Measurements from ENCODE around the gene C4A. TPM values are rescaled to one million over a fixed set of nuclear protein-coding genes. Genes with fewer than 3 reads are reported as not detected.
"Not testable (repeated sequence)": the region's sequence is repeated elsewhere in the genome, so short reads cannot be mapped to it uniquely, and the experiment has no call there.

Gene C4A
- total and polyA plus RNA-seq, 2 of the 13 experiments (the other 11 are each of a cell fraction or from before 2014, with no cell fraction given) = 165 to 478 TPM

DNA sequence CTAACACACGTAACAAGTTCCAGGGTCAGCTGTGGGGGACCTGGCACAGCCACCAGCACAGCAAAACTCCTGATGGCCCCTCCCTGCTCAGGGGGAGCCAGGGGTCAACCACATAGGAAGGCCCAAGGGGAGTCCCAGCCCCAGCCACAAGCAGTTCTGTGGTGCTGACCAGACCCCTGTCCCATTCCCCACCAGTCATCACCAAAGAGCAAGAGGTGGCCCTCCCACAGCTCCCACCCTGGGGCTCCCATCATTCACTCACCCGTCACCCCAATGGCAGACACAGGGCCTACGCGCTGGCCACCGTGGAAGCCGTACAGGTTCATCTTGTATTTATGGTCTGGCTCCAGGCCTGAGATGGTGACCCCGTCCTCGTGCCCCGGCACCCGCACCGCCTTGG is 67.9 kb downstream of the C4A start:
- in situ Hi-C loops (cut with HindIII; ENCODE audit: extremely low pct_ligation_motif_present, low pct_unique_long_range_greater_than_20kb); intact Hi-C loops (cut with micrococcal nuclease; ENCODE audit: unreplicated experiment): not testable (repeated sequence)

DNA sequence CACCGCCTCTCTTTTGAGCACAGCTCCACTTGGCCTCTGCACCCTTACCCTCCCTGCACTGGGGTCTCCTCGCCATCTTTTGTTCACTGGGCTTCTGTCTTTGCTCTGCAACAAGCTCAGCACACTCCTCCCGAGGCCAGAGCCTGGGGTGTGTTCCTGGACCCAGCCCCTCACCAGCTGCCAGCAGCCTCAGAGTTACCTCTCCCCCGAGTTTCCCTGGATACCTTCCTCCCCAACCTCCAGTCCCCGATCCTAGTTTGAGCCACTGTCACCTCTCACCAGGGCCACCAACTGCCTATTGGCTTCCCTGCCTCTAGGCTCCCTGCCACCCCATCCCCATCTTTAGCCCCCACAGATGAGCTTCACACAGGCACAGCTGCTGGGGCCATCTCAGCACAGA is 68.7 kb downstream of the C4A start:
- BruUV-seq (replicated peaks) = no TSS peak
- in situ Hi-C loops (cut with HindIII; ENCODE audit: extremely low pct_ligation_motif_present, low pct_unique_long_range_greater_than_20kb) = no loop called here
- WGBS (ENCODE audit: low lambda C conversion rate) = 21% methylated on average over 5 of the region's 5 CpGs

More for the DNA sequence above, 67.9 kb downstream of the C4A start:
- POLR2A ChIA-PET; H3K27ac ChIP-seq (ENCODE audit: extremely low read length, insufficient read depth, low read length); BruUV-seq (replicated peaks); H3K79me2 ChIP-seq (ENCODE audit: insufficient read depth, low read length); H2AFZ ChIP-seq (ENCODE audit: low read length); H3K4me2 ChIP-seq (ENCODE audit: low read depth, low read length); H3K36me3 ChIP-seq (replicated peaks in 1 of 2; ENCODE audit: control insufficient read depth in 1 of 2, insufficient read depth in 2 of 2, low read length in 2 of 2); H3K9me3 ChIP-seq (ENCODE audit: low read length); H4K20me1 ChIP-seq (ENCODE audit: insufficient read depth, low read length); FAIRE-seq; CTCF ChIA-PET (ENCODE audit: low intra/inter-chr PET ratio, low total read pairs); DNase-seq (ENCODE audit: low spot score); ATAC-seq; H3K9ac ChIP-seq (ENCODE audit: insufficient read depth, low read depth, low read length); H3K4me3 ChIP-seq (replicated peaks in 1 of 3; ENCODE audit: insufficient read depth in 1 of 3, low read depth in 2 of 3, low read length in 3 of 3): not testable (repeated sequence)
- 89% methylated on average over 11 of the region's 11 CpGs for WGBS (ENCODE audit: low lambda C conversion rate)
- H3K4me1 ChIP-seq (ENCODE audit: insufficient read depth, low read length) = peaks cover 32% of the 10 kb centered on the region
- H3K27me3 ChIP-seq (ENCODE audit: control insufficient read depth in 1 of 2, insufficient read depth in 2 of 2, low read length in 2 of 2) = peaks cover 19 to 40% of the 10 kb centered on the region in 2 experiments; a peak in 4 of 5 replicates

More for the DNA sequence above, 68.7 kb downstream of the C4A start:
- TF ChIP-seq HOXA5 (CRISPR knock-in tag; IDR thresholded peaks at IDR 0.05) = no peak
- TF ChIP-seq ZNF773 (CRISPR knock-in tag; IDR thresholded peaks at IDR 0.05; ENCODE audit: borderline replicate concordance) = no peak
- TF ChIP-seq NBN (conservative IDR thresholded peaks at IDR 0.05) = no peak
- TF ChIP-seq PHB2 (IDR thresholded peaks at IDR 0.05; ENCODE audit: partially characterized antibody) = no peak
- TF ChIP-seq ZSCAN29 (CRISPR knock-in tag; conservative IDR thresholded peaks at IDR 0.05) = no peak
- no peak for TF ChIP-seq ZNF766 (CRISPR knock-in tag; IDR thresholded peaks at IDR 0.05; ENCODE audit: borderline replicate concordance)
- TF ChIP-seq MYNN (CRISPR knock-in tag; IDR thresholded peaks at IDR 0.05; ENCODE audit: low read depth) = no peak
- TF ChIP-seq, protein P1, sequence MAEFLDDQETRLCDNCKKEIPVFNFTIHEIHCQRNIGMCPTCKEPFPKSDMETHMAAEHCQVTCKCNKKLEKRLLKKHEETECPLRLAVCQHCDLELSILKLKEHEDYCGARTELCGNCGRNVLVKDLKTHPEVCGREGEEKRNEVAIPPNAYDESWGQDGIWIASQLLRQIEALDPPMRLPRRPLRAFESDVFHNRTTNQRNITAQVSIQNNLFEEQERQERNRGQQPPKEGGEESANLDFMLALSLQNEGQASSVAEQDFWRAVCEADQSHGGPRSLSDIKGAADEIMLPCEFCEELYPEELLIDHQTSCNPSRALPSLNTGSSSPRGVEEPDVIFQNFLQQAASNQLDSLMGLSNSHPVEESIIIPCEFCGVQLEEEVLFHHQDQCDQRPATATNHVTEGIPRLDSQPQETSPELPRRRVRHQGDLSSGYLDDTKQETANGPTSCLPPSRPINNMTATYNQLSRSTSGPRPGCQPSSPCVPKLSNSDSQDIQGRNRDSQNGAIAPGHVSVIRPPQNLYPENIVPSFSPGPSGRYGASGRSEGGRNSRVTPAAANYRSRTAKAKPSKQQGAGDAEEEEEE (CRISPR knock-in tag; IDR thresholded peaks at IDR 0.05; ENCODE audit: borderline replicate concordance) = no peak
- no peak overlapping the region for H3K9ac ChIP-seq (ENCODE audit: insufficient read depth, low read depth, low read length)
- H3K79me2 ChIP-seq (ENCODE audit: insufficient read depth, low read length) = no peaks in the 10 kb centered on the region
- no peak overlapping the region for H3K4me2 ChIP-seq (ENCODE audit: low read depth, low read length)
- H3K9me3 ChIP-seq (ENCODE audit: low read length) = no peaks in the 10 kb centered on the region
- intact Hi-C loops (cut with micrococcal nuclease; ENCODE audit: unreplicated experiment) = no loop called here
- no peaks in the 10 kb centered on the region for H3K36me3 ChIP-seq (replicated peaks in 1 of 2; ENCODE audit: control insufficient read depth in 1 of 2, insufficient read depth in 2 of 2, low read length in 2 of 2)
- no peak overlapping the region for H3K27ac ChIP-seq (ENCODE audit: extremely low read length, insufficient read depth, low read length)
- no peak for FAIRE-seq
- no peak for ATAC-seq
- H3K27me3 ChIP-seq (ENCODE audit: control insufficient read depth in 1 of 2, insufficient read depth in 2 of 2, low read length in 2 of 2) = peaks cover 21 to 48% of the 10 kb centered on the region in 2 experiments; a peak in 4 of 5 replicates
- H4K20me1 ChIP-seq (ENCODE audit: insufficient read depth, low read length) = no peaks in the 10 kb centered on the region
- no peak for DNase-seq (ENCODE audit: low spot score)
- no peak overlapping the region for H3K4me3 ChIP-seq (replicated peaks in 1 of 3; ENCODE audit: insufficient read depth in 1 of 3, low read depth in 2 of 3, low read length in 3 of 3)
- ChIA-PET CTCF (ENCODE audit: low intra/inter-chr PET ratio, low total read pairs) (no interaction called here), POLR2A (no interaction called here)
- H3K4me1 ChIP-seq (ENCODE audit: insufficient read depth, low read length) = peaks cover 32% of the 10 kb centered on the region
- no peak overlapping the region for H2AFZ ChIP-seq (ENCODE audit: low read length)

MicroRNA genes within 50 kb of the gene (microRNA counts, 767-probe panel; counts per million panel counts)
- microRNA hsa-miR-1236 = not detected

Small RNA genes within 50 kb of the gene (microRNA-seq; reads per million reads assigned to microRNA genes)
- gene MIR1236 = 1.2 reads per million

Small RNA genes within 50 kb of the gene (small RNA-seq; reads per million reads assigned to genes)
- 0 reads per million in 3 experiments for gene AL645922.1 (ENCODE audit: insufficient read depth in 2 of 3, insufficient read length in 3 of 3, low read depth in 2 of 3, low replicate concordance in 1 of 3)

Other genes starting within 250 kb of the C4A start
Only the 30 nearest of the 32 such genes appear.
- 0.56 and 2.5 TPM in 2 replicates for gene SAPCD1, start 219.4 kb upstream of the C4A start, total RNA-seq (2016; rRNA removed; fragmentation: Illumina TruSeq; extraction: Trizol)
- 3.9 and 5.3 TPM in 2 replicates for gene SAPCD1, start 219.4 kb upstream of the C4A start, polyA plus RNA-seq (2011; rRNA removed)
- gene VWA7, start 204.7 kb upstream of the C4A start, total RNA-seq (2016; rRNA removed; fragmentation: Illumina TruSeq; extraction: Trizol) = 0.79 and 0.86 TPM in 2 replicates
- 3.3 and 4.4 TPM in 2 replicates for gene VWA7, start 204.7 kb upstream of the C4A start, polyA plus RNA-seq (2011; rRNA removed)
- 56.1 and 59.2 TPM in 2 replicates for gene VARS1, start 186.3 kb upstream of the C4A start, total RNA-seq (2016; rRNA removed; fragmentation: Illumina TruSeq; extraction: Trizol)
- 14.7 and 19.9 TPM in 2 replicates for gene VARS1, start 186.3 kb upstream of the C4A start, polyA plus RNA-seq (2011; rRNA removed)
- 90.5 and 93.7 TPM in 2 replicates for gene LSM2, start 175.1 kb upstream of the C4A start, total RNA-seq (2016; rRNA removed; fragmentation: Illumina TruSeq; extraction: Trizol)
- 64.7 and 69.4 TPM in 2 replicates for gene LSM2, start 175.1 kb upstream of the C4A start, polyA plus RNA-seq (2011; rRNA removed)
- 0.55 and 0.94 TPM in 2 replicates for gene HSPA1L, start 166.8 kb upstream of the C4A start, total RNA-seq (2016; rRNA removed; fragmentation: Illumina TruSeq; extraction: Trizol)
- 0.78 and 1.0 TPM in 2 replicates for gene HSPA1L, start 166.8 kb upstream of the C4A start, polyA plus RNA-seq (2011; rRNA removed)
- gene HSPA1A, start 166.5 kb upstream of the C4A start, total RNA-seq (2016; rRNA removed; fragmentation: Illumina TruSeq; extraction: Trizol) = 83.5 and 85.0 TPM in 2 replicates
- 44.5 and 80.9 TPM in 2 replicates for gene HSPA1A, start 166.5 kb upstream of the C4A start, polyA plus RNA-seq (2011; rRNA removed)
- 186 and 189 TPM in 2 replicates for gene HSPA1B, start 154.3 kb upstream of the C4A start, total RNA-seq (2016; rRNA removed; fragmentation: Illumina TruSeq; extraction: Trizol)
- 26.0 and 57.2 TPM in 2 replicates for gene HSPA1B, start 154.3 kb upstream of the C4A start, polyA plus RNA-seq (2011; rRNA removed)
- gene NEU1, start 119.2 kb upstream of the C4A start, total RNA-seq (2016; rRNA removed; fragmentation: Illumina TruSeq; extraction: Trizol) = 139 and 297 TPM in 2 replicates
- 202 and 215 TPM in 2 replicates for gene NEU1, start 119.2 kb upstream of the C4A start, polyA plus RNA-seq (2011; rRNA removed)
- gene SLC44A4, start 103.1 kb upstream of the C4A start, total RNA-seq (2016; rRNA removed; fragmentation: Illumina TruSeq; extraction: Trizol) = 5.6 and 5.9 TPM in 2 replicates
- 3.5 and 3.6 TPM in 2 replicates for gene SLC44A4, start 103.1 kb upstream of the C4A start, polyA plus RNA-seq (2011; rRNA removed)
- 43.5 and 69.2 TPM in 2 replicates for gene EHMT2, start 84.4 kb upstream of the C4A start, total RNA-seq (2016; rRNA removed; fragmentation: Illumina TruSeq; extraction: Trizol)
- gene EHMT2, start 84.4 kb upstream of the C4A start, polyA plus RNA-seq (2011; rRNA removed) = 51.2 and 55.2 TPM in 2 replicates
- gene ZBTB12, start 80.0 kb upstream of the C4A start, total RNA-seq (2016; rRNA removed; fragmentation: Illumina TruSeq; extraction: Trizol) = 6.0 and 6.8 TPM in 2 replicates
- gene ZBTB12, start 80.0 kb upstream of the C4A start, polyA plus RNA-seq (2011; rRNA removed) = 4.8 and 7.3 TPM in 2 replicates
- gene C2, start 54.3 kb upstream of the C4A start, total RNA-seq (2016; rRNA removed; fragmentation: Illumina TruSeq; extraction: Trizol) = 70.9 and 165 TPM in 2 replicates
- 307 and 450 TPM in 2 replicates for gene C2, start 54.3 kb upstream of the C4A start, polyA plus RNA-seq (2011; rRNA removed)
- 71.1 and 171 TPM in 2 replicates for gene CFB, start 36.0 kb upstream of the C4A start, total RNA-seq (2016; rRNA removed; fragmentation: Illumina TruSeq; extraction: Trizol)
- 513 and 772 TPM in 2 replicates for gene CFB, start 36.0 kb upstream of the C4A start, polyA plus RNA-seq (2011; rRNA removed)
- gene NELFE, start 23.1 kb upstream of the C4A start, total RNA-seq (2016; rRNA removed; fragmentation: Illumina TruSeq; extraction: Trizol) = 69.8 and 80.4 TPM in 2 replicates
- 51.3 and 57.3 TPM in 2 replicates for gene NELFE, start 23.1 kb upstream of the C4A start, polyA plus RNA-seq (2011; rRNA removed)
- 59.7 and 67.1 TPM in 2 replicates for gene SKIC2, start 22.9 kb upstream of the C4A start, total RNA-seq (2016; rRNA removed; fragmentation: Illumina TruSeq; extraction: Trizol)
- gene SKIC2, start 22.9 kb upstream of the C4A start, polyA plus RNA-seq (2011; rRNA removed) = 68.4 and 76.1 TPM in 2 replicates
- gene DXO, start 9.9 kb upstream of the C4A start, total RNA-seq (2016; rRNA removed; fragmentation: Illumina TruSeq; extraction: Trizol) = 10.8 and 18.6 TPM in 2 replicates
- gene DXO, start 9.9 kb upstream of the C4A start, polyA plus RNA-seq (2011; rRNA removed) = 26.2 and 28.9 TPM in 2 replicates
- gene C4B, start 32.7 kb downstream of the C4A start, total RNA-seq (2016; rRNA removed; fragmentation: Illumina TruSeq; extraction: Trizol) = 67.2 and 167 TPM in 2 replicates
- 538 and 944 TPM in 2 replicates for gene C4B, start 32.7 kb downstream of the C4A start, polyA plus RNA-seq (2011; rRNA removed)
- 0.29 and 1.5 TPM in 2 replicates for gene CYP21A2, start 56.4 kb downstream of the C4A start, total RNA-seq (2016; rRNA removed; fragmentation: Illumina TruSeq; extraction: Trizol)
- gene CYP21A2, start 56.4 kb downstream of the C4A start, polyA plus RNA-seq (2011; rRNA removed) = 6.3 and 8.6 TPM in 2 replicates
- 0.74 and 1.6 TPM in 2 replicates for gene TNXB, start 127.3 kb downstream of the C4A start, total RNA-seq (2016; rRNA removed; fragmentation: Illumina TruSeq; extraction: Trizol)
- 2.7 and 2.9 TPM in 2 replicates for gene TNXB, start 127.3 kb downstream of the C4A start, polyA plus RNA-seq (2011; rRNA removed)
- 7.5 and 18.1 TPM in 2 replicates for gene ATF6B, start 146.2 kb downstream of the C4A start, total RNA-seq (2016; rRNA removed; fragmentation: Illumina TruSeq; extraction: Trizol)
- 44.0 and 45.8 TPM in 2 replicates for gene ATF6B, start 146.2 kb downstream of the C4A start, polyA plus RNA-seq (2011; rRNA removed)
- 10.0 and 11.0 TPM in 2 replicates for gene FKBPL, start 148.2 kb downstream of the C4A start, total RNA-seq (2016; rRNA removed; fragmentation: Illumina TruSeq; extraction: Trizol)
- 2.9 and 3.0 TPM in 2 replicates for gene FKBPL, start 148.2 kb downstream of the C4A start, polyA plus RNA-seq (2011; rRNA removed)
- gene PRRT1, start 169.9 kb downstream of the C4A start, total RNA-seq (2016; rRNA removed; fragmentation: Illumina TruSeq; extraction: Trizol) = 0.11 and 0.64 TPM in 2 replicates
- 1.4 TPM in 2 replicates for gene PRRT1, start 169.9 kb downstream of the C4A start, polyA plus RNA-seq (2011; rRNA removed)
- gene PPT2, start 172.1 kb downstream of the C4A start, total RNA-seq (2016; rRNA removed; fragmentation: Illumina TruSeq; extraction: Trizol) = 20.1 and 39.2 TPM in 2 replicates
- gene PPT2, start 172.1 kb downstream of the C4A start, polyA plus RNA-seq (2011; rRNA removed) = 61.8 and 79.3 TPM in 2 replicates
- gene EGFL8, start 182.5 kb downstream of the C4A start, total RNA-seq (2016; rRNA removed; fragmentation: Illumina TruSeq; extraction: Trizol) = 3.1 and 11.5 TPM in 2 replicates
- gene EGFL8, start 182.5 kb downstream of the C4A start, polyA plus RNA-seq (2011; rRNA removed) = 10.0 and 11.5 TPM in 2 replicates
- 40.4 and 51.3 TPM in 2 replicates for gene AGPAT1, start 194.0 kb downstream of the C4A start, total RNA-seq (2016; rRNA removed; fragmentation: Illumina TruSeq; extraction: Trizol)
- 139 and 164 TPM in 2 replicates for gene AGPAT1, start 194.0 kb downstream of the C4A start, polyA plus RNA-seq (2011; rRNA removed)
- gene RNF5, start 196.3 kb downstream of the C4A start, total RNA-seq (2016; rRNA removed; fragmentation: Illumina TruSeq; extraction: Trizol) = 98.0 and 107 TPM in 2 replicates
- gene RNF5, start 196.3 kb downstream of the C4A start, polyA plus RNA-seq (2011; rRNA removed) = 117 and 131 TPM in 2 replicates
- 0.41 and 1.9 TPM in 2 replicates for gene AGER, start 202.2 kb downstream of the C4A start, total RNA-seq (2016; rRNA removed; fragmentation: Illumina TruSeq; extraction: Trizol)
- 5.1 and 5.7 TPM in 2 replicates for gene AGER, start 202.2 kb downstream of the C4A start, polyA plus RNA-seq (2011; rRNA removed)
- gene PBX2, start 208.1 kb downstream of the C4A start, total RNA-seq (2016; rRNA removed; fragmentation: Illumina TruSeq; extraction: Trizol) = 42.3 and 45.2 TPM in 2 replicates
- 77.8 and 102 TPM in 2 replicates for gene PBX2, start 208.1 kb downstream of the C4A start, polyA plus RNA-seq (2011; rRNA removed)
- gene GPSM3, start 210.6 kb downstream of the C4A start, total RNA-seq (2016; rRNA removed; fragmentation: Illumina TruSeq; extraction: Trizol) = 0.18 and 0.27 TPM in 2 replicates
- gene GPSM3, start 210.6 kb downstream of the C4A start, polyA plus RNA-seq (2011; rRNA removed) = 6.2 and 7.5 TPM in 2 replicates
- gene NOTCH4, start 242.0 kb downstream of the C4A start, total RNA-seq (2016; rRNA removed; fragmentation: Illumina TruSeq; extraction: Trizol) = 0.51 and 0.66 TPM in 2 replicates
- gene NOTCH4, start 242.0 kb downstream of the C4A start, polyA plus RNA-seq (2011; rRNA removed) = 0.83 and 1.2 TPM in 2 replicates

All from HepG2 (cell line).